Ramos (cell line): ENCODE measurements around the gene PBX1.

Experiments used
- in situ Hi-C: fragments of 300-500 bp; cut with MboI; formaldehyde crosslinking; loops from one replicate; pipeline ENCODE4 v1.14.3; 2022; ENCODE audit warnings: low sequenced_read_pairs; ENCODE audit not compliant: unreplicated experiment

The PBX1 gene

GRCh38 chr1:164787834-164788231, 228.8 kb downstream of the PBX1 start:
- in situ Hi-C loops, result loop anchor here (10.0 kb wide), 1 partner anchor 1373 kb away; no protein-coding TSS in a partner anchor

GRCh38 chr1:164790081-164790480, 231.1 kb downstream of the PBX1 start:
- in situ Hi-C loops, result no loop called here

DNA sequence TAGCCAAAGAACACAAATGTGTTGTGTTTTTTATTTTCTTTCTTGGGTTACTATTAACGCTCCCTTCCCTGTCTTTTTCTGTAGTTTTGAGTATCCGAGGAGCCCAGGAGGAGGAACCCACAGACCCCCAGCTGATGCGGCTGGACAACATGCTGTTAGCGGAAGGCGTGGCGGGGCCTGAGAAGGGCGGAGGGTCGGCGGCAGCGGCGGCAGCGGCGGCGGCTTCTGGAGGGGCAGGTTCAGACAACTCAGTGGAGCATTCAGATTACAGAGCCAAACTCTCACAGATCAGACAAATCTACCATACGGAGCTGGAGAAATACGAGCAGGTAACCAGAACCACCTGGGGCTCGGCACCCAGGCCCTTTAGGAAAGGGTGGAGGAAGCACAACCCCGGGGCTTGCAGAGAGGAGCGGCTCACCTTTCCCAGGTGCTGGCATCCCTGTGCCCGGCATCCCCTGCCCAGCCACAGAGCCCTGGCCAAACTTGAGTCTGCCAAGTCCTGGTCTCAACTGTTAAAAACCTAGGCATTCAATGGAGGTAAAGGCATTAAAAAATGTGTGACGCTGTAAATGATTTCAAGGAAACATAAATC, 233.5 kb downstream of the PBX1 start:
- in situ Hi-C loops, result no loop called here

DNA sequence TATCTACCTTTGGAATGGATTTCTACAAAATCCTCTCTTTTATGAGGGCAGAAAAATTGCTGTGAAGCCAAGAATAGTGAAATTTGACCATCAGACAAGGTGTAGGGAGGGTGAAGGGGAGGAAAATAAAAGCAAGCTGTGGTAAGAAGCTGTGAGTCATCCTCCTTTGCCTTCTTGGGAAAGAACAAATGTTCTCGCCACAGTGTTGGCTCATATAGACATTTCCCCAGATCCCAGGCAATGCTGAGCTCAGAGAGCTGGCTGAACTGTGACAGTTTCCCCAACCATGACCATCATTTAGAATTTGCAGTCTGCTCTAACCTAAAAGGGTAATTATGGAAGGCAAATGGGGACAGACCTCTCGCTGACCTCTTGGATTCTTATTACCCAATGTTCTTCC, 235.4 kb downstream of the PBX1 start:
- in situ Hi-C loops, result no loop called here

GRCh38 chr1:164796916-164797315, 237.9 kb downstream of the PBX1 start:
- in situ Hi-C loops, result no loop called here

DNA sequence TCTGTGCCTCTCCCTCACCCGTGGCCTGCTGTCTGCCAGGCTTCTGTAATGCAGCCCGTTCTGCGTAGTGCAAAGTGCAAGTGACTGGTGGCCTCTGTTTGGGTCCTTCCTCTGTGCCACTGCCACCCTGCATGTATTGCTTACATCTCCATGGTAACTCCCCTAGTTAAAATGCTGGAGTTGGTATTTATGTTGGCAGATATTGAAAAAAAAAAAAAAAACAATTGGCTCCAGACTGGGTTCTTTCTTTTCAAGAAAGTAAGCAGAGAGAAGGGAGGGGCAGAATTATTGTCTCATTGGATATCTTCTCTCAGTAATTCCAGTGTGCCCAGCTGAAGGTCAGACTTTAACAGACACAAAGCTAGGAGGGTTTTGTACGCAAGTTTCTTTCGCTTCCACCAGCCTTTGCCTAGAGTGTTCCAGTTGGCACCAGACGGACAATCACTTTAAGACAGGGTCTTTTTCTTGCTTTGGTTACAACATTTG, 242.3 kb downstream of the PBX1 start:
- in situ Hi-C loops, result no loop called here

DNA sequence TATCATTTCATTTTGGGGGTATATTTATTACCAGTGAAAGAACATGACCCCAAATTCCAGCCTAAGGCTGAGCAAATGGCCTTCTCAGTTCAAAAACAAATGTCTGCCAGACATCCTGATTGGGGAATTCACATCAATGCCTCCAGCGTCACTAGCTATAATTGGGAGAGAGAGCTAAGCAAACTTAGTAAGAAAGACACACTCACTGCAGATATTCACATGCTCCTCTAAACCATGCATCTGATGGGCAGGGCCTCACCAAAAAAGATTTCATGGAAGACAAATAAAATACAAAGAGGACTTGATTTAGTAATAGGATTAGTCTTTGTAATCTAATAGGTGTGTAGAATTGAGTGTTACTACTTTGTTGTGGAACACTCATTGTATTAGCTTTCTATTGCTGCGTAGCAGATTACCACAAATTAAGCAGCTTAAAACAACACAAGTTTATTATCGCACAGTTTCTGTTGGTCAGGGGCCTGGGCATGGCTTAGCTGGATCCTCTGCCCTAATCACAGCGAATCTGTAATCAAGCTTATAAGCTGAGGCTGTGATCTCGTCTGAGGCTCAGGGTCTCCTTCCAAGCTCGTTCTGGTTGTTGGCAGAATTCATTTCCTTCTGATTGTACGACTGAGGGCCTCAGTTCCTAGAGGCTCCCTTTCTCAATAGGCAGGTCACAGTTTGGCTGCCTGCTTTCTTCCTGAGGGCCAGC, 243.0 kb downstream of the PBX1 start:
- in situ Hi-C loops, result no loop called here

DNA sequence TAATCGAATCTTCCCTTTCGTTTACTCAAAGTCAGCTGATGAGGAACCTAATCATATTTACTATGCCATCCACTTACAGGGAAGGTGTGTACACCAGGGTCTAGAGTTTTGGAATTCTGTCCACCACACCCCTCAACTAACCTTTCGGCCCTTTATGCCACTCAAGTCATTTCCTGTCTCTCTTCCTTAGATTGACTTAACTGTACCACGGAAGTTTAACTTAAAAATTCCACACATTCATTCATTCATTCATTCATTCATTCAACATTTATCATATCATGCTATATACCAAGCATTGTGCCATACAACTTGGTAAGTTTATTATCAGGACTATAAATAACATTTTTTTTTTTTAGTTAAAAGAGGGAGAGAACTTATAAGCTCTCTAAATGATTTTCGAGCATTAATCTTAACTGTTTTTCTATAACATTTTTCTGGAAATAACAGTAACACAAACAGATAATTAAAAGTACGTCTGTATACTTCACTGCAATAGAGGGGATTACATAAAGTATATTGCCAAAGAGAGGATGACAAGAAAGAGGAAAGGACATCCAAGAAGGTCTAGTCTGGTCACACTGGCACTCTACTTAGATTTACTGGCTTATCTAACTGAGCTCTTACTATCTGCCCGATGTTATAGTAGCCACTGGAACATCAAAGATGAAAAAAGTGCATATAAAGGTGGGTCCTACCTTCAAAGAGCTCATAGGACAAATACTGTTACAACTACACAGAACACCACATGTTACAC, 243.7 kb downstream of the PBX1 start:
- in situ Hi-C loops, result no loop called here

DNA sequence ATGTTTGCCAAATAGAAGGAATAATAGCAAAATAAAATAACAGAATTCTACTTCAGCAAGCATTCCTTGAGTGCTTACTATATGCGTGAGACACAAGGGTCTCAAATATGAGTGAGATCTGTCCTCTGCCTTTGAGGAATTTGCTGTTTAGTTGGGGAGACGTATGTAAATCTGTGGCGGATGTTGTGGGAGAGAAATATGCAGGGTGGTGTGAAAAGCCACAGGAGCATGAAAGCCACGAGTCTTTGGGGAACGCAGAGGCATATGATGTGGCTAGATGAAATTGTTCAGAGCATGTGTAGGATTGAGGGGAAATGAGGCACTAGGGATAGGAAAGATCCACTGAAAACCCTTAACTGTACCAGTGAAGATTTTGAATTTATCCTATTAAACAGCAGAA, 244.4 kb downstream of the PBX1 start:
- in situ Hi-C loops, result no loop called here

- in situ Hi-C loops, result no loop called here
Observed at GRCh38 chr1:164804366-164804765, 245.4 kb downstream of the PBX1 start.

GRCh38 chr1:164805399-164805798, 246.4 kb downstream of the PBX1 start:
- in situ Hi-C loops, result no loop called here

DNA sequence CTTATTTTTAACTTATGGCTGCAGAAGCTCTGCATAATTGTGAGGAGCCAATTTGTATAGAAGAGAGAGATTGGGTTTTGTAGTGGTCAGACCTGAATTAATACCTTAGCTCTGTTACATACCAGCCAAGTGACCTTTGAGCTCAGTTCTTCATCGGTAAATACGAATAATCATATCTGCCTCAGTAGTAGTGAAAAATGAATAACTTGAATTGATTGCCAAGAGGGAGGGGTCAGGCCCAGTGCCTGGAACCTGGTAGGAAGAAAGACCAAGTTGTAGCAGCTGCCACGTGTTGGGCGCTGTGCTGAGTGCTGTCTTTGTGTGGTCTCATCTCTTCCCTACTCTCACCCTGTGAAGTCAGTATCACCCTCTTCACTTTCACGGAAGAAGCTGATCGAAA, 247.5 kb downstream of the PBX1 start:
- in situ Hi-C loops, result no loop called here

GRCh38 chr1:164813776-164814175, 254.8 kb downstream of the PBX1 start:
- in situ Hi-C loops, result no loop called here

GRCh38 chr1:164821648-164822047, 262.7 kb downstream of the PBX1 start:
- in situ Hi-C loops, result no loop called here

DNA sequence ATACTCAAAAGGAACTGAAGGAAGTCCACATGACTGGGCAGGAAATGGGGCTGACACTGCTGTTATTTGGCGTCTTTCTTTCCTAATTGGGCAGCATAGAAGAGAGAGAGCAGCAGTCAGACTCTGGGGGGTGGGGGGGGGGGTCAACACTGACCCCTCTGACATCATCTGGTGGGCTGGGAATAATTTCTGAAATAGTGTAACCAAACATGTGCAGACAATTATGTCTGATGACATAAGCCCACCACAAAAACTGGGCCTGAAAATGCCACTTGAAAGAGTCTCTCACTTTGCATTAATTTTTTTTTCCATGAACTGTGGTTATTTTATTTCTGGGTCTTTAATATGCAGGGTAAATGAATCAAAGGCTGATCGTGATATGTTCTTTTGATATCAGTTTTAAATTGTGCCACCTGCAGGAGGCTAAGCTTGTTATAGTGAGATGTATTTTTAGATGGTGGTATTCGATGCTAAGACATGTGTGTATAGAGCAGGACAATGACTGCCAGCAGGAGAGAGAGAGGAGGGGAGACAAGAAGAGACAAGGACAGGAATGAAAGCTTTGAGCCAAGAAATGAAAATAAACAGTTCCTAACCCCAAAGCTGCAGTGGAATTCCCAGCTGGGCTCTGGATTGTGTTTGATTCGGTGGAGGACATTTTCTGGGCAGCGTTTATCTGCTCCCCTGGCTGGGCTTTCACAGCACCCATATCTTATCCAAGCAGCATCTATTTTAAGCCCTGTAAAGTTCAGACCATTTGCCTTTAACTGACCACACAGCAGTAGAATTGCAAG, 264.7 kb downstream of the PBX1 start:
- in situ Hi-C loops, result no loop called here

GRCh38 chr1:164824542-164824941, 265.6 kb downstream of the PBX1 start:
- in situ Hi-C loops, result no loop called here

DNA sequence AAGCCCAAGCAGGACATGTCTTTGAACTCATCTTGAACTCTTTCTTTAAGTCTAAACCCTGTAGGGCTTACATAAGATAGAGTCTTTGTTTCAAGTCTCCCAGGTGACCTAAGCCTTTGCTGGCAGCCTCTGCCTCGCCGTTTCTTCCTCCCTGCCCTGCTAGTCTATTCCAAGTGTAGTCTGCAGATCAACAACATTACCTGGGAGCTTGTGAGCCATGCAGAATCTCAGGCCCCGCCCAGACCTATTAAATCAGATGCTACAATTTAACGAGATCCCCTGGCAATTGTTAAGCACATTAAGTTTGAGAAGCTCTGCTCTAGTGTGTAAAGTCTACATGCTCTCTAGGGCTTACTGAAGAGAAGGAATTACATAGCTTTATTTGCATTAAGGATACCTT, 271.6 kb downstream of the PBX1 start:
- in situ Hi-C loops, result no loop called here

DNA sequence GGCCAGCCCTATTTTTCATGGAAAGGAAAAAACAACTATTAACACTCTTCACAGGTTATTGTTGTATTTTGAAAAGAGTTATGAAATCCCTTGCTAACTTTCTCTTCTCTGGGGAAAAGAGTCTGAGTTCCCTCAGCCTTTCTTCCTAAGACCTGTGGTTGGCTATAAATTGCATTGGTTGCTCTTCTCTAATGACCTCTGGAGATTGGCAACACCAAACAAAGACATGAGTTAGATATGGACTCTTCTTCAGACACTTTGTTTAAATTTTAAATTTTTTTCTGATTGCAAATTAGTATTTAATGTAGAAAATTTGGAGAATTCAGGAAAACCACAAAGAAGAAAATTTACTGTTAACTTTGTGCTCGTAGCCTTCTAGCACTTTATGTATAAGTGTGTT, 275.7 kb downstream of the PBX1 start:
- in situ Hi-C loops, result no loop called here

DNA sequence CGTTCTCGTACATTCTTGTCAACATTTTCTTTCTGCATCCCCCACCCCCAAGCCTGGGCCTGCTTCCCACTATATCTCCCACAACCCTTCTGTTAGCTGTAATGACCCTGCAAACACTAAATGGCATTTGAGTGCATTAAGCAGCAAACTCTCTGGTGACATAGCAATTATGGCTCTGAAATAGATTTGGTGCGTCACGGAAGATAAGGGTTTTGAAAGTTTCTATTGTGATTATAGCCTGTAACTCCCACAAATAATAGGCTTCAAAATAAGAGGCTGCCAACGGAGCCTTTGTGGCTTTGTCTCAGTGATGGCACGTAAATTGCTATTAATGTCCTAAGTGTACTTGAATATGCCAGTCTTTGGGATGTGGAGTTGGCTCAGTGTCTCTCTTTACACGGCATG, 277.6 kb downstream of the PBX1 start:
- in situ Hi-C loops, result no loop called here

- in situ Hi-C loops, result no loop called here
Observed at GRCh38 chr1:164838786-164839185, 279.8 kb downstream of the PBX1 start.

GRCh38 chr1:164840936-164841335, 282.0 kb downstream of the PBX1 start:
- in situ Hi-C loops, result no loop called here
